Mesenchymal stem cell (in vitro differentiated cells and primary cell): ENCODE results near the gene KIAA1217.
A peak's percentile ranks its signal among the peaks of the same experiment; 100 is the strongest.

ENCODE experiments used
- DNase-seq: peaks from one replicate; pipeline ENCODE4 v3.0.0-alpha.2; 2013
- H2AFZ ChIP-seq: one replicate; pipeline ENCODE4 v1.6.1; 2013; ENCODE audit warnings: low read depth, mild to moderate bottlenecking, control low read depth, inconsistent platforms, low read length, moderate library complexity
- H2AK5ac ChIP-seq: 2 replicates; pipeline ENCODE4 v1.6.1; 2013; ENCODE audit warnings: low read length, moderate library complexity, mild to moderate bottlenecking, inconsistent platforms; ENCODE audit not compliant: severe bottlenecking
- H2BK120ac ChIP-seq: one replicate; pipeline ENCODE4 v1.6.1; 2013; ENCODE audit warnings: low read depth, mild to moderate bottlenecking, inconsistent platforms, low read length, moderate library complexity
- H2BK12ac ChIP-seq, 2 experiments: one replicate each; pipeline ENCODE4 v1.6.1; 2013; ENCODE audit warnings: inconsistent platforms in 2 of 2, low read length in 2 of 2, mild to moderate bottlenecking in 2 of 2, moderate library complexity in 2 of 2, control low read depth in 1 of 2
- H2BK15ac ChIP-seq: one replicate; pipeline ENCODE4 v1.6.1; 2013; ENCODE audit warnings: mild to moderate bottlenecking, low read depth, inconsistent platforms; ENCODE audit not compliant: poor library complexity, severe bottlenecking
- H2BK5ac ChIP-seq: 2 replicates; pipeline ENCODE4 v1.6.1; 2013; ENCODE audit warnings: low read depth, mild to moderate bottlenecking, low read length, control low read depth, inconsistent platforms; ENCODE audit not compliant: poor library complexity, severe bottlenecking
- H3K14ac ChIP-seq, 2 experiments: one replicate each; pipeline ENCODE4 v1.6.1; 2013; ENCODE audit warnings: inconsistent platforms in 2 of 2, low read length in 2 of 2, control low read depth in 1 of 2, mild to moderate bottlenecking in 1 of 2, moderate library complexity in 1 of 2
- H3K18ac ChIP-seq, 2 experiments: one replicate each; pipeline ENCODE4 v1.6.1; 2013; ENCODE audit warnings: inconsistent platforms in 2 of 2, low read length in 2 of 2, control low read depth in 1 of 2, low read depth in 1 of 2, mild to moderate bottlenecking in 1 of 2
- H3K23ac ChIP-seq, 2 experiments: one replicate each; pipeline ENCODE4 v1.6.1; 2013; ENCODE audit warnings: inconsistent platforms in 2 of 2, low read length in 2 of 2, mild to moderate bottlenecking in 2 of 2, moderate library complexity in 2 of 2, control low read depth in 1 of 2
- H3K27ac ChIP-seq: 2 replicates; pipeline ENCODE4 v1.5.1; 2013; ENCODE audit warnings: mild to moderate bottlenecking, moderate library complexity, low read length, control low read depth, inconsistent platforms; ENCODE audit not compliant: poor library complexity, severe bottlenecking
- H3K27me3 ChIP-seq, 2 experiments: 2 replicates each; pipeline versions ENCODE4 v1.6.1 to v1.7.0; 2013; ENCODE audit warnings: low read length in 2 of 2, mild to moderate bottlenecking in 2 of 2, moderate library complexity in 2 of 2, control low read depth in 1 of 2, inconsistent platforms in 1 of 2; ENCODE audit not compliant: control insufficient read depth in 1 of 2, insufficient read depth in 1 of 2
- H3K36me3 ChIP-seq, 2 experiments: 2 replicates each; pipeline versions ENCODE4 v1.6.1 to v1.7.0; 2013; ENCODE audit warnings: low read length in 2 of 2, control low read depth in 1 of 2, inconsistent platforms in 1 of 2, low read depth in 1 of 2, mild to moderate bottlenecking in 1 of 2; ENCODE audit not compliant: insufficient read depth in 2 of 2, control insufficient read depth in 1 of 2
- H3K4ac ChIP-seq, 2 experiments: one replicate each; pipeline ENCODE4 v1.6.1; 2013; ENCODE audit warnings: inconsistent platforms in 2 of 2, low read length in 2 of 2, mild to moderate bottlenecking in 2 of 2, moderate library complexity in 2 of 2, control low read depth in 1 of 2, low read depth in 1 of 2
- H3K4me1 ChIP-seq: 2 replicates; pipeline ENCODE4 v1.6.1; 2013; ENCODE audit warnings: low read depth, low read length, control low read depth; ENCODE audit not compliant: control insufficient read depth, insufficient read depth
- H3K4me2 ChIP-seq: 2 replicates; pipeline ENCODE4 v1.6.1; 2013; ENCODE audit warnings: low read length, mild to moderate bottlenecking, inconsistent platforms; ENCODE audit not compliant: poor library complexity, severe bottlenecking
- H3K4me3 ChIP-seq, 2 experiments: 2 replicates each; pipeline versions ENCODE4 v1.5.1 to v1.7.0; 2013; ENCODE audit warnings: low read length in 2 of 2, mild to moderate bottlenecking in 2 of 2, control low read depth in 1 of 2, low read depth in 1 of 2; ENCODE audit not compliant: insufficient read depth in 1 of 2
- H3K79me1 ChIP-seq: replicated peaks from 2 replicates; pipeline ENCODE4 v1.6.1; 2013; ENCODE audit warnings: mild to moderate bottlenecking, control low read depth, low read length, inconsistent platforms; ENCODE audit not compliant: poor library complexity, severe bottlenecking
- H3K9ac ChIP-seq: 2 replicates; pipeline ENCODE4 v1.7.0; 2013; ENCODE audit warnings: mild to moderate bottlenecking, low read length, moderate library complexity
- H3K9me3 ChIP-seq: 2 replicates; pipeline ENCODE4 v1.7.0; 2013; ENCODE audit warnings: mild to moderate bottlenecking, low read length; ENCODE audit not compliant: control insufficient read depth
- H4K8ac ChIP-seq: one replicate; pipeline ENCODE4 v1.6.1; 2013; ENCODE audit warnings: inconsistent platforms, mild to moderate bottlenecking, low read length, moderate library complexity
- H4K91ac ChIP-seq: one replicate; pipeline ENCODE4 v1.6.1; 2013; ENCODE audit warnings: mild to moderate bottlenecking, low read length, inconsistent platforms
- WGBS: methylation state at CpG from one replicate; pipeline ENCODE4 v1.1.7; 2013; ENCODE audit warnings: mixed read lengths; 5-methylcytosine and 5-hydroxymethylcytosine counted together

KIAA1217 gene

DNA sequence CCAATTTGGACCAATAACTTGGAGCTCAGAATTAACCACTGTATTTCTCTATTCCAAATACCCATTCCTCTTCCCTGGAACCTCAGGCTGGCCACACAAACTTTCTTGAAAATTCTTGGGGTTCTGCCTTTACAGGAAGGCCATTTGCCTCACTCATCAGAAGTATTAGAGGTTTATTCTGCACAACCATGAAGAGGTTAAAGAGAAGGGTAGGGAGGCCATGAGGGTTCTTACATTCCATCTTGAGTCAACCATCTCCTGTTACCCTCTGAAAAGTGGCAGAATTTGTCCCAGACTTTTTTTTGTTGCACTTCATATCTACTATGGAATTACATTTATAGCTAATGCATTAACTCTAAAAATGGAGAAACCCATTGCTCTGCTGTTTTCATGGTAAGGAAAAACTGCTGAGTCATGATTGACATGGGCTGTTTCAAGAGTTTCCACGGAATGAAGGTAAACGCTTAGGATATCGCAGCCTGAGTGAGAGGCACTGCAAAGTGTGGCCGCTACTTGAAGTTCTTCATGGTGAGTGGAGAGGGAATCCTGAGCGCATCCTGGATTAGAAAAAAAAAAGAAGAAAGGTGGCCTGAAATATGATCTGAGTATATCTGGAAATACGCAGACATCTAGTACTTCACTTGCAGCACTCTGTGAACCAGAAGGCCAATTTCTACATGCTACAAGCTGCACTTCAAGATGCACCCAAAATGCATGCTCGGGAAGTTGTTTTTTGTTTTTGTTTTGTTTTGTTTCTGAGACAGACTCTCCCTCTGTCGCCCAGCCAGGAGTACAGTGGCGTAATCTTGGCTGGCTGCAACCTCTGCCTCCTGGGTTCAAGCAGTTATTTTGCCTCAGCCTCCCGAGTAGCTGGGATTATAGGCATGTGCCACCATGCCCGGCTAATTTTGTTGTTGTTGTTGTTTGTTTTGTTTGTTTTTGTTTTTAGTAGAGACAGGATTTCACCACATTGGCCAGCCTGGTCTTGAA is 83.7 kb downstream of the KIAA1217 start:
- Histone ChIP-seq H2BK120ac (no peak overlapping the region), H4K91ac (no peak overlapping the region), H3K4ac (no peak overlapping the region), H3K27me3 (no peaks in the 10 kb centered on the region), H3K9ac (no peak overlapping the region), H3K14ac (no peak overlapping the region), H2BK12ac (no peak overlapping the region), H4K8ac (no peak overlapping the region), H3K79me1 (no peaks in the 10 kb centered on the region), H3K9me3 (no peaks in the 10 kb centered on the region), H3K4me2 (no peak overlapping the region), H2AK5ac (no peak overlapping the region), H2BK5ac (no peak overlapping the region), H2AFZ (no peak overlapping the region), H3K18ac (no peak overlapping the region), H3K4me1 (no peaks in the 10 kb centered on the region), H3K4me3 (no peak overlapping the region), H3K27ac (no peak overlapping the region), H3K36me3 (no peaks in the 10 kb centered on the region), H2BK15ac (no peak overlapping the region), H3K23ac (no peak overlapping the region)
- 89% methylated on average over 11 of the region's 11 CpGs for WGBS
- DNase-seq, result no peak

DNA sequence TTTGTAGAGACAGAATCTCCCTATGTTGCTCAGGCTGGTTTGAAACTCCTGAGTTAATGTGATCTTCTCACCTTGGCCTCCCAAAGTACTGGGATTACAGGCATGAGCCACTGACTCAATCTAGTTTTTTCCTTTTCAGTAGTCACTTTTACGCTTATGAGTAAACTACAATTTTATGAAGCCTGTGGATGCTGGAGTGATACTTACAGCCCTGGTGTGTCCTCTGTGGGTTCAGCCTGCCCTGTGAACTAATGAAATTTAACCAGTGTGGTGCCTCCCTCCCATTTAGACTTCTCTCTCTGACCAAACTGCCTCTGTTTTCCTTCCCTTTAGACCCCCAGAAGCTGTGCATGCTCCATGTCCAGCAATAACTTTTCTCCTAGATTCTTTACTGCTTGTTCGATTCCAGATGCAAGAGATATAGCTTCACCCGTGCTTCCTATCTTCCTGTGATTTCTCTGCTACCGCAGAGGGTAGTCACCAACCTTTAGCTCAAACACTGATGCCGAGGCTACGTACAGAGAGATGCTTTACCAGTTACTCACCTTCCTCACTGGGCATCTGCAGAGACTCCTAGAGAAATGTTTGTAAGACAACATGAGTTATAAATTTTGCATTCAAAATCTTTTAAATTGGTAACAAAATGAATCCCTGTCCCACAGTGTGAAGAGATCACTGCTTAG is 90.8 kb downstream of the KIAA1217 start:
- Histone ChIP-seq H3K14ac (no peak overlapping the region), H3K79me1 (no peaks in the 10 kb centered on the region), H2AK5ac (no peak overlapping the region), H4K8ac (no peak overlapping the region), H2BK15ac (no peak overlapping the region), H2BK12ac (no peak overlapping the region), H2AFZ (no peak overlapping the region), H3K4me1 (no peaks in the 10 kb centered on the region), H3K23ac (no peak overlapping the region), H3K27me3 (no peaks in the 10 kb centered on the region), H3K9ac (no peak overlapping the region), H2BK5ac (no peak overlapping the region), H3K36me3 (no peaks in the 10 kb centered on the region), H2BK120ac (no peak overlapping the region), H3K9me3 (no peaks in the 10 kb centered on the region), H3K27ac (no peak overlapping the region), H3K4ac (no peak overlapping the region), H3K4me3 (no peak overlapping the region), H3K4me2 (no peak overlapping the region), H4K91ac (no peak overlapping the region), H3K18ac (no peak overlapping the region)
- 71% methylated on average over 5 of the region's 6 CpGs for WGBS
- DNase-seq, result peak; percentile 1

DNA sequence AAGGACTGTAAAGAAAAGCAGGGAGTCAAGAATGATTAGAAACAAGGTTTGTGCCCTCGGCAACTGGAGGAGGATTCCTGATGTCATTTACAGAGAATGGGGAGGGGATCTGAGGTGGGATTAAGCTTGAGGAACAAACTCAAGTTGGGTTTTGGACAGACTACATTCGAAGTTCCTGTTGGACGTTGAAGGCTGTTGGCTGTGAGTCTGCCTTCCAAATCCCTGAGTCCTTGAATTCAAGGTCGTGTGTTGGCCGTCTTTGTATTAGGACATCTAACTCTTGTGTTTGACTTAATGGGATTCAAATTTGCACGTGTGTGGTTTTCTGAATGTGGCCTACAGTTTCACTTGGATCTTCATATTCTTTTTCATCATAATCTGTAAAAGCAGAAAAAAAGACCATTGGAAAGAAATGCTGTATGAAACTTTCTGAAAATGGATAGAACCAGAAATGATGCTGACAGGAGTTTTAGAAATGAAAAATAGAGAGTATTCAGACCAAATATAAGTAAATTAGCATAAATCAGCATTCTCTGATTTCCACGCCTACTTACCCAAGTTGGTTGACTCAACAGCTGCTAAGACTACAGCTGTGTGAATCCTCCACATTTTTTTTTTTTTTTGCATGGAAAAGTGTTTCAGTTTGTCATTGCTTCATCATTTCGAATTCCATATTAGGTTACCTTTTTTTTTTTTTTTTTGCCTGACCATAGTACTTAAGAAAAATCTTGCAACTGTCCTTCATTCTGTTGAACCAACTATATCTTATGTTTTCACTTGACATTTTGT is 94.8 kb downstream of the KIAA1217 start:
- WGBS, result 80% methylated on average over 5 of the region's 8 CpGs
- Histone ChIP-seq H3K27ac (no peak overlapping the region), H3K27me3 (no peaks in the 10 kb centered on the region), H4K91ac (no peak overlapping the region), H3K9me3 (no peaks in the 10 kb centered on the region), H4K8ac (no peak overlapping the region), H2BK5ac (no peak overlapping the region), H3K9ac (no peak overlapping the region), H3K18ac (no peak overlapping the region), H3K79me1 (no peaks in the 10 kb centered on the region), H3K4me1 (no peaks in the 10 kb centered on the region), H3K4me2 (no peak overlapping the region), H3K36me3 (no peaks in the 10 kb centered on the region), H2BK15ac (no peak overlapping the region), H3K4me3 (no peak overlapping the region), H3K14ac (no peak overlapping the region), H3K4ac (no peak overlapping the region), H2AFZ (no peak overlapping the region), H3K23ac (no peak overlapping the region), H2BK12ac (no peak overlapping the region), H2BK120ac (no peak overlapping the region), H2AK5ac (no peak overlapping the region)
- no peak for DNase-seq
